HepG2 (cell line): ENCODE measurements around the gene TBL3. TPM values are rescaled to one million over a fixed set of nuclear protein-coding genes. Genes with fewer than 3 reads are reported as not detected.

Source experiments
- AGO2 ChIP-seq: fragments of 200-400 bp; formaldehyde crosslinking; optimal IDR thresholded peaks from 2 replicates; pipeline ENCODE3; 2017; ENCODE audit warnings: mild to moderate bottlenecking, low read depth, low read length, moderate library complexity
- ATRX ChIP-seq: sonication (generic); formaldehyde crosslinking; IDR thresholded peaks from 2 replicates; pipeline ENCODE4 v1.4.0; 2020; ENCODE audit warnings: missing genetic modification reagents, borderline replicate concordance
- EZH2 ChIP-seq: conservative IDR thresholded peaks from 2 replicates; pipeline ENCODE4 v1.6.1; 2012; ENCODE audit warnings: mild to moderate bottlenecking, low read depth, low read length, moderate library complexity
- PTBP1 ChIP-seq: fragments of 200-400 bp; formaldehyde crosslinking; IDR thresholded peaks from 2 replicates; pipeline ENCODE4 v1.6.1; 2018; ENCODE audit warnings: low read length, low read depth; ENCODE audit not compliant: poor library complexity, severe bottlenecking
- RAD51 ChIP-seq: fragments of 450-650 bp; IDR thresholded peaks from 2 replicates; pipeline ENCODE4 v1.6.1; 2016; ENCODE audit warnings: borderline replicate concordance
- SALL1 ChIP-seq: sonication (generic); formaldehyde crosslinking; IDR thresholded peaks from 2 replicates; pipeline ENCODE4 v1.8.0; 2022; ENCODE audit warnings: mild to moderate bottlenecking, missing genetic modification reagents
- ZNF451 ChIP-seq: sonication (generic); formaldehyde crosslinking; IDR thresholded peaks from 2 replicates; pipeline ENCODE4 v1.5.0; 2020; ENCODE audit warnings: mild to moderate bottlenecking, missing genetic modification reagents
- ZNF550 ChIP-seq: sonication (generic); formaldehyde crosslinking; IDR thresholded peaks from 2 replicates; pipeline ENCODE4 v1.4.0; 2020; ENCODE audit warnings: mild to moderate bottlenecking, missing genetic modification reagents, borderline replicate concordance
- ZNF567 ChIP-seq: sonication (generic); formaldehyde crosslinking; IDR thresholded peaks from 2 replicates; pipeline ENCODE4 v1.8.1; 2023; ENCODE audit warnings: mild to moderate bottlenecking, missing genetic modification reagents, borderline replicate concordance
- polyA plus RNA-seq, 8 experiments: library from polyadenylated mRNA; depleted of rRNA in 3 of 8; stranded (reverse) in 7 of 8; unstranded in 1 of 8; fragments of >200 nt; fragmentation: Illumina TruSeq in 4 of 8; extraction: Trizol in 4 of 8; gene quantifications; 2 replicates each; pipeline versions ENCODE4 v1.2.1 to v1.2.3, GENCODE V29; 2011 to 2016; ENCODE audit warnings: low read depth in 4 of 8, missing spikeins in 1 of 8, mixed read lengths in 1 of 8; ENCODE audit not compliant: insufficient read depth in 1 of 8
- total RNA-seq, 5 experiments: library from RNA; depleted of rRNA; stranded (reverse); fragments of >200 nt; fragmentation: Illumina TruSeq; extraction: Trizol; gene quantifications; 2 replicates each; pipeline ENCODE4 v1.2.3, GENCODE V29; 2016; ENCODE audit warnings: low read depth in 1 of 5
- TF ChIP-seq, protein P1 (sequence below): sonication (generic); formaldehyde crosslinking; IDR thresholded peaks from 2 replicates; pipeline ENCODE4 v1.5.0; 2020; ENCODE audit warnings: mild to moderate bottlenecking, missing genetic modification reagents, borderline replicate concordance
- TF ChIP-seq, protein P2 (sequence below): conservative IDR thresholded peaks from 2 replicates; pipeline ENCODE4 v1.6.1; 2018; ENCODE audit warnings: missing genetic modification reagents
- TF ChIP-seq, protein P3 (sequence below): sonication (generic); formaldehyde crosslinking; IDR thresholded peaks from 2 replicates; pipeline ENCODE4 v1.8.0; 2022; ENCODE audit warnings: mild to moderate bottlenecking, missing genetic modification reagents, moderate library complexity
- TF ChIP-seq, protein P4 (sequence below): IDR thresholded peaks from 2 replicates; pipeline ENCODE4 v1.6.1; 2016; ENCODE audit warnings: low read depth
- TF ChIP-seq, protein P5 (sequence below): sonication (generic); formaldehyde crosslinking; IDR thresholded peaks from 2 replicates; pipeline ENCODE4 v1.5.0; 2020; ENCODE audit warnings: mild to moderate bottlenecking, missing genetic modification reagents

TBL3 gene
- total and polyA plus RNA-seq, 2 of the 13 experiments (the other 11 are each of a cell fraction or from before 2014, with no cell fraction given), result 16.8 to 38.0 TPM

DNA sequence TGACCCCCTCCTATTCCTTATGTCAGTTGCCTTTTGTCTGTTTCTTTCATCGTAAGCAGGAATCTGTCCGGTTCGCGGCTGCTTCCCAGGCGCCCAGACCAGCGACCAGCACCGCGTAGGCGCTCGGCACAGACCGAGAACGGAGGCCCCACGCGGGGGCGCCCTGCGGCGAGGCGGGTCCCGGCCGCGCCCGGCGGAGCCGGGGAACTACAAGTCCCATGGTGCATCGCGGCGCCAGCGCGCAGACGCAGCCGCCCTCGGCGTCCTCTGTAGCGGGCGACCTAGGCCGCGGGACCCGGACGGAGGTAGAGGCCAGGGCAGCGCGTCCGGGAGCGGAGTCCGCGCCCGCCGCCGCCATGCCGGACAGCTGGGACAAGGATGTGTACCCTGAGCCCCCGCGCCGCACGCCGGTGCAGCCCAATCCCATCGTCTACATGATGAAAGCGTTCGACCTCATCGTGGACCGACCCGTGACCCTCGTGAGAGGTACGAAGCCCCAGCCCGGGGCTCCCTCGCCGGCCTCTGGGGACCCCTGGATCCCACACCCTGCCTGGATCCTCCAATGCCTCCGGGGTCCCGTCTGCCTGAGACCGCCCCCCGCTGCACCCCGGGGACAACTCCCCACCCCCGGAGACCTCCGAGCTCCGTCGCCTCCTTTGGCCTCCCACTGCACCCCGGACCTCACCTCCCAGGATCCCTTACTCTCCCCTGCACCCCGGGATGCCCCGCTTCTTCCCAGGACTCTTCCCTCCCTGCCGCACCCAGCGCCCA, 12.4 kb upstream of the TBL3 start, which contains the start of gene NDUFB10 (continued):
- TF ChIP-seq, protein P1, sequence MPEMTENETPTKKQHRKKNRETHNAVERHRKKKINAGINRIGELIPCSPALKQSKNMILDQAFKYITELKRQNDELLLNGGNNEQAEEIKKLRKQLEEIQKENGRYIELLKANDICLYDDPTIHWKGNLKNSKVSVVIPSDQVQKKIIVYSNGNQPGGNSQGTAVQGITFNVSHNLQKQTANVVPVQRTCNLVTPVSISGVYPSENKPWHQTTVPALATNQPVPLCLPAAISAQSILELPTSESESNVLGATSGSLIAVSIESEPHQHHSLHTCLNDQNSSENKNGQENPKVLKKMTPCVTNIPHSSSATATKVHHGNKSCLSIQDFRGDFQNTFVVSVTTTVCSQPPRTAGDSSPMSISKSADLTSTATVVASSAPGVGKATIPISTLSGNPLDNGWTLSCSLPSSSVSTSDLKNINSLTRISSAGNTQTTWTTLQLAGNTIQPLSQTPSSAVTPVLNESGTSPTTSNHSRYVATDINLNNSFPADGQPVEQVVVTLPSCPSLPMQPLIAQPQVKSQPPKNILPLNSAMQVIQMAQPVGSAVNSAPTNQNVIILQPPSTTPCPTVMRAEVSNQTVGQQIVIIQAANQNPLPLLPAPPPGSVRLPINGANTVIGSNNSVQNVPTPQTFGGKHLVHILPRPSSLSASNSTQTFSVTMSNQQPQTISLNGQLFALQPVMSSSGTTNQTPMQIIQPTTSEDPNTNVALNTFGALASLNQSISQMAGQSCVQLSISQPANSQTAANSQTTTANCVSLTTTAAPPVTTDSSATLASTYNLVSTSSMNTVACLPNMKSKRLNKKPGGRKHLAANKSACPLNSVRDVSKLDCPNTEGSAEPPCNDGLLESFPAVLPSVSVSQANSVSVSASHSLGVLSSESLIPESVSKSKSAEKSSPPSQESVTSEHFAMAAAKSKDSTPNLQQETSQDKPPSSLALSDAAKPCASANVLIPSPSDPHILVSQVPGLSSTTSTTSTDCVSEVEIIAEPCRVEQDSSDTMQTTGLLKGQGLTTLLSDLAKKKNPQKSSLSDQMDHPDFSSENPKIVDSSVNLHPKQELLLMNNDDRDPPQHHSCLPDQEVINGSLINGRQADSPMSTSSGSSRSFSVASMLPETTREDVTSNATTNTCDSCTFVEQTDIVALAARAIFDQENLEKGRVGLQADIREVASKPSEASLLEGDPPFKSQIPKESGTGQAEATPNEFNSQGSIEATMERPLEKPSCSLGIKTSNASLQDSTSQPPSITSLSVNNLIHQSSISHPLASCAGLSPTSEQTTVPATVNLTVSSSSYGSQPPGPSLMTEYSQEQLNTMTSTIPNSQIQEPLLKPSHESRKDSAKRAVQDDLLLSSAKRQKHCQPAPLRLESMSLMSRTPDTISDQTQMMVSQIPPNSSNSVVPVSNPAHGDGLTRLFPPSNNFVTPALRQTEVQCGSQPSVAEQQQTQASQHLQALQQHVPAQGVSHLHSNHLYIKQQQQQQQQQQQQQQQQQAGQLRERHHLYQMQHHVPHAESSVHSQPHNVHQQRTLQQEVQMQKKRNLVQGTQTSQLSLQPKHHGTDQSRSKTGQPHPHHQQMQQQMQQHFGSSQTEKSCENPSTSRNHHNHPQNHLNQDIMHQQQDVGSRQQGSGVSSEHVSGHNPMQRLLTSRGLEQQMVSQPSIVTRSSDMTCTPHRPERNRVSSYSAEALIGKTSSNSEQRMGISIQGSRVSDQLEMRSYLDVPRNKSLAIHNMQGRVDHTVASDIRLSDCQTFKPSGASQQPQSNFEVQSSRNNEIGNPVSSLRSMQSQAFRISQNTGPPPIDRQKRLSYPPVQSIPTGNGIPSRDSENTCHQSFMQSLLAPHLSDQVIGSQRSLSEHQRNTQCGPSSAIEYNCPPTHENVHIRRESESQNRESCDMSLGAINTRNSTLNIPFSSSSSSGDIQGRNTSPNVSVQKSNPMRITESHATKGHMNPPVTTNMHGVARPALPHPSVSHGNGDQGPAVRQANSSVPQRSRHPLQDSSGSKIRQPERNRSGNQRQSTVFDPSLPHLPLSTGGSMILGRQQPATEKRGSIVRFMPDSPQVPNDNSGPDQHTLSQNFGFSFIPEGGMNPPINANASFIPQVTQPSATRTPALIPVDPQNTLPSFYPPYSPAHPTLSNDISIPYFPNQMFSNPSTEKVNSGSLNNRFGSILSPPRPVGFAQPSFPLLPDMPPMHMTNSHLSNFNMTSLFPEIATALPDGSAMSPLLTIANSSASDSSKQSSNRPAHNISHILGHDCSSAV, result no peak
- TF ChIP-seq AGO2, result peak; percentile 54
- TF ChIP-seq, protein P2, sequence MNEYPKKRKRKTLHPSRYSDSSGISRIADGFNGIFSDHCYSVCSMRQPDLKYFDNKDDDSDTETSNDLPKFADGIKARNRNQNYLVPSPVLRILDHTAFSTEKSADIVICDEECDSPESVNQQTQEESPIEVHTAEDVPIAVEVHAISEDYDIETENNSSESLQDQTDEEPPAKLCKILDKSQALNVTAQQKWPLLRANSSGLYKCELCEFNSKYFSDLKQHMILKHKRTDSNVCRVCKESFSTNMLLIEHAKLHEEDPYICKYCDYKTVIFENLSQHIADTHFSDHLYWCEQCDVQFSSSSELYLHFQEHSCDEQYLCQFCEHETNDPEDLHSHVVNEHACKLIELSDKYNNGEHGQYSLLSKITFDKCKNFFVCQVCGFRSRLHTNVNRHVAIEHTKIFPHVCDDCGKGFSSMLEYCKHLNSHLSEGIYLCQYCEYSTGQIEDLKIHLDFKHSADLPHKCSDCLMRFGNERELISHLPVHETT (CRISPR knock-in tag), result peak; percentile 89
- TF ChIP-seq SALL1 (CRISPR knock-in tag), result peak; percentile 81
- no peak for TF ChIP-seq RAD51
- TF ChIP-seq, protein P3, sequence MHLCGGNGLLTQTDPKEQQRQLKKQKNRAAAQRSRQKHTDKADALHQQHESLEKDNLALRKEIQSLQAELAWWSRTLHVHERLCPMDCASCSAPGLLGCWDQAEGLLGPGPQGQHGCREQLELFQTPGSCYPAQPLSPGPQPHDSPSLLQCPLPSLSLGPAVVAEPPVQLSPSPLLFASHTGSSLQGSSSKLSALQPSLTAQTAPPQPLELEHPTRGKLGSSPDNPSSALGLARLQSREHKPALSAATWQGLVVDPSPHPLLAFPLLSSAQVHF (CRISPR knock-in tag), result no peak
- TF ChIP-seq ZNF550 (CRISPR knock-in tag), result 0 out of 2 replicates have a peak, but pooled peaks have one; percentile 43
- no peak for TF ChIP-seq ATRX (CRISPR knock-in tag)
- TF ChIP-seq PTBP1, result no peak
- TF ChIP-seq, protein P4, sequence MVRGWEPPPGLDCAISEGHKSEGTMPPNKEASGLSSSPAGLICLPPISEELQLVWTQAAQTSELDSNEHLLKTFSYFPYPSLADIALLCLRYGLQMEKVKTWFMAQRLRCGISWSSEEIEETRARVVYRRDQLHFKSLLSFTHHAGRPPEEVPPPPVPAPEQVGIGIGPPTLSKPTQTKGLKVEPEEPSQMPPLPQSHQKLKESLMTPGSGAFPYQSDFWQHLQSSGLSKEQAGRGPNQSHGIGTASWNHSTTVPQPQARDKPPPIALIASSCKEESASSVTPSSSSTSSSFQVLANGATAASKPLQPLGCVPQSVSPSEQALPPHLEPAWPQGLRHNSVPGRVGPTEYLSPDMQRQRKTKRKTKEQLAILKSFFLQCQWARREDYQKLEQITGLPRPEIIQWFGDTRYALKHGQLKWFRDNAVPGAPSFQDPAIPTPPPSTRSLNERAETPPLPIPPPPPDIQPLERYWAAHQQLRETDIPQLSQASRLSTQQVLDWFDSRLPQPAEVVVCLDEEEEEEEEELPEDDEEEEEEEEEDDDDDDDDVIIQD (CRISPR knock-in tag), result peak; percentile 19; the same call in 1 of the 2 replicates
- TF ChIP-seq EZH2, result no peak
- TF ChIP-seq, protein P5, sequence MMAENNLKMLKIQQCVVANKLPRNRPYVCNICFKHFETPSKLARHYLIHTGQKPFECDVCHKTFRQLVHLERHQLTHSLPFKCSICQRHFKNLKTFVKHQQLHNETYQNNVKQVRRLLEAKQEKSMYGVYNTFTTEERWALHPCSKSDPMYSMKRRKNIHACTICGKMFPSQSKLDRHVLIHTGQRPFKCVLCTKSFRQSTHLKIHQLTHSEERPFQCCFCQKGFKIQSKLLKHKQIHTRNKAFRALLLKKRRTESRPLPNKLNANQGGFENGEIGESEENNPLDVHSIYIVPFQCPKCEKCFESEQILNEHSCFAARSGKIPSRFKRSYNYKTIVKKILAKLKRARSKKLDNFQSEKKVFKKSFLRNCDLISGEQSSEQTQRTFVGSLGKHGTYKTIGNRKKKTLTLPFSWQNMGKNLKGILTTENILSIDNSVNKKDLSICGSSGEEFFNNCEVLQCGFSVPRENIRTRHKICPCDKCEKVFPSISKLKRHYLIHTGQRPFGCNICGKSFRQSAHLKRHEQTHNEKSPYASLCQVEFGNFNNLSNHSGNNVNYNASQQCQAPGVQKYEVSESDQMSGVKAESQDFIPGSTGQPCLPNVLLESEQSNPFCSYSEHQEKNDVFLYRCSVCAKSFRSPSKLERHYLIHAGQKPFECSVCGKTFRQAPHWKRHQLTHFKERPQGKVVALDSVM (CRISPR knock-in tag), result peak; percentile 99
- peak; percentile 89; the same call in 1 of the 2 replicates for TF ChIP-seq ZNF451 (CRISPR knock-in tag)
- TF ChIP-seq ZNF567 (CRISPR knock-in tag), result 0 out of 2 replicates have a peak, but pooled peaks have one; percentile 23
